Measurements from ENCODE around the gene DDX1. TPM values are rescaled to one million over a fixed set of nuclear protein-coding genes. Genes with fewer than 3 reads are reported as not detected.

Gene DDX1
- total and polyA plus RNA-seq, 2 experiments from 2014 or later = 99.9 to 102 TPM

DNA sequence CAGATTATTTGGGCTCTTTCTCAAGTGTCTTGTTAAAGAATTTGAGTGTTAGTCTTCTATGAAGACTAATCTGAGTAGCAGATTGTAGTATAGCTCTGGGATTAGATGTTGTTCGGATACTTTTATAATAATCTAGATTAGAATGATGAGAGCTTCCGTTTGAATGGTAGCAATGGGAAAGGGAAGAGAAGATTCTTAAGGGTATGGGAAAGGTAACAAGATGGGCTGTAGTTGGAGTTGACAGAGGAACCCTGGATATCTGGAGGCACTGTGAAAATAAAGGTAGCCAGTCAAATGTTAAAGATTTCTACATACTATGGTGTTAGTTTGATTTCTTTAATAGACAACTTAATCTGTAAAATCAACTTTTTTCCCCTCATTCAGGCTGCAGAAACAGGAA, 4.7 kb downstream of the DDX1 start:
- no peaks in the 10 kb centered on the region; the same call in 2 of the 3 replicates for H3K9me3 Mint-ChIP-seq
- Histone ChIP-seq H2AFZ (no peak overlapping the region), H3K27me3 (ENCODE audit: insufficient read depth) (no peaks in the 10 kb centered on the region), H3K4me1 (ENCODE audit: insufficient read depth) (peaks cover 11% of the 10 kb centered on the region), H3K36me3 (ENCODE audit: insufficient read depth) (peaks cover 60% of the 10 kb centered on the region), H3K79me2 (replicated peaks; ENCODE audit: insufficient read depth) (peaks cover 40% of the 10 kb centered on the region), H3K9me2 (ENCODE audit: insufficient read depth) (no peaks in the 10 kb centered on the region), H3K27ac (ENCODE audit: low read depth) (no peak overlapping the region), H3K4me3 (no peak overlapping the region), H4K20me1 (replicated peaks; ENCODE audit: insufficient read depth) (peaks cover 19% of the 10 kb centered on the region), H3F3A (replicated peaks; ENCODE audit: low read depth) (no peaks in the 10 kb centered on the region), H3K4me2 (no peak overlapping the region)
- no peak overlapping the region for H3K4me3 Mint-ChIP-seq
- no peaks in the 10 kb centered on the region for H3K27me3 Mint-ChIP-seq (ENCODE audit: insufficient read depth, low read depth, poor library complexity)
- H3K27ac Mint-ChIP-seq = no peak overlapping the region
- TF ChIP-seq CREB1 (CRISPR knock-in tag; IDR thresholded peaks at IDR 0.05; ENCODE audit: low read depth) (no peak), STAT1 (IDR thresholded peaks at IDR 0.05; ENCODE audit: unreplicated experiment) (no peak), JUNB (IDR thresholded peaks at IDR 0.05; ENCODE audit: unreplicated experiment) (no peak), NANOG (IDR thresholded peaks at IDR 0.05; ENCODE audit: borderline replicate concordance) (no peak), EZH2phosphoT487 (IDR thresholded peaks at IDR 0.05; ENCODE audit: unreplicated experiment) (no peak), POLR2AphosphoS5 (IDR thresholded peaks at IDR 0.05; ENCODE audit: low read depth) (no peak), EZH2 (IDR thresholded peaks at IDR 0.05; ENCODE audit: low read depth, unreplicated experiment) (no peak), ZNF331 (CRISPR knock-in tag; IDR thresholded peaks at IDR 0.05; ENCODE audit: low read depth) (no peak), ZNF114 (CRISPR knock-in tag; IDR thresholded peaks at IDR 0.05) (no peak)
- TF ChIP-seq, protein P1, sequence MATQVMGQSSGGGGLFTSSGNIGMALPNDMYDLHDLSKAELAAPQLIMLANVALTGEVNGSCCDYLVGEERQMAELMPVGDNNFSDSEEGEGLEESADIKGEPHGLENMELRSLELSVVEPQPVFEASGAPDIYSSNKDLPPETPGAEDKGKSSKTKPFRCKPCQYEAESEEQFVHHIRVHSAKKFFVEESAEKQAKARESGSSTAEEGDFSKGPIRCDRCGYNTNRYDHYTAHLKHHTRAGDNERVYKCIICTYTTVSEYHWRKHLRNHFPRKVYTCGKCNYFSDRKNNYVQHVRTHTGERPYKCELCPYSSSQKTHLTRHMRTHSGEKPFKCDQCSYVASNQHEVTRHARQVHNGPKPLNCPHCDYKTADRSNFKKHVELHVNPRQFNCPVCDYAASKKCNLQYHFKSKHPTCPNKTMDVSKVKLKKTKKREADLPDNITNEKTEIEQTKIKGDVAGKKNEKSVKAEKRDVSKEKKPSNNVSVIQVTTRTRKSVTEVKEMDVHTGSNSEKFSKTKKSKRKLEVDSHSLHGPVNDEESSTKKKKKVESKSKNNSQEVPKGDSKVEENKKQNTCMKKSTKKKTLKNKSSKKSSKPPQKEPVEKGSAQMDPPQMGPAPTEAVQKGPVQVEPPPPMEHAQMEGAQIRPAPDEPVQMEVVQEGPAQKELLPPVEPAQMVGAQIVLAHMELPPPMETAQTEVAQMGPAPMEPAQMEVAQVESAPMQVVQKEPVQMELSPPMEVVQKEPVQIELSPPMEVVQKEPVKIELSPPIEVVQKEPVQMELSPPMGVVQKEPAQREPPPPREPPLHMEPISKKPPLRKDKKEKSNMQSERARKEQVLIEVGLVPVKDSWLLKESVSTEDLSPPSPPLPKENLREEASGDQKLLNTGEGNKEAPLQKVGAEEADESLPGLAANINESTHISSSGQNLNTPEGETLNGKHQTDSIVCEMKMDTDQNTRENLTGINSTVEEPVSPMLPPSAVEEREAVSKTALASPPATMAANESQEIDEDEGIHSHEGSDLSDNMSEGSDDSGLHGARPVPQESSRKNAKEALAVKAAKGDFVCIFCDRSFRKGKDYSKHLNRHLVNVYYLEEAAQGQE (IDR thresholded peaks at IDR 0.05; ENCODE audit: unreplicated experiment) = no peak
- TF ChIP-seq, protein P2, sequence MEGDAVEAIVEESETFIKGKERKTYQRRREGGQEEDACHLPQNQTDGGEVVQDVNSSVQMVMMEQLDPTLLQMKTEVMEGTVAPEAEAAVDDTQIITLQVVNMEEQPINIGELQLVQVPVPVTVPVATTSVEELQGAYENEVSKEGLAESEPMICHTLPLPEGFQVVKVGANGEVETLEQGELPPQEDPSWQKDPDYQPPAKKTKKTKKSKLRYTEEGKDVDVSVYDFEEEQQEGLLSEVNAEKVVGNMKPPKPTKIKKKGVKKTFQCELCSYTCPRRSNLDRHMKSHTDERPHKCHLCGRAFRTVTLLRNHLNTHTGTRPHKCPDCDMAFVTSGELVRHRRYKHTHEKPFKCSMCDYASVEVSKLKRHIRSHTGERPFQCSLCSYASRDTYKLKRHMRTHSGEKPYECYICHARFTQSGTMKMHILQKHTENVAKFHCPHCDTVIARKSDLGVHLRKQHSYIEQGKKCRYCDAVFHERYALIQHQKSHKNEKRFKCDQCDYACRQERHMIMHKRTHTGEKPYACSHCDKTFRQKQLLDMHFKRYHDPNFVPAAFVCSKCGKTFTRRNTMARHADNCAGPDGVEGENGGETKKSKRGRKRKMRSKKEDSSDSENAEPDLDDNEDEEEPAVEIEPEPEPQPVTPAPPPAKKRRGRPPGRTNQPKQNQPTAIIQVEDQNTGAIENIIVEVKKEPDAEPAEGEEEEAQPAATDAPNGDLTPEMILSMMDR (conservative IDR thresholded peaks at IDR 0.05; ENCODE audit: low read depth in 2 of 2) = no peak
- TF ChIP-seq, protein P3, sequence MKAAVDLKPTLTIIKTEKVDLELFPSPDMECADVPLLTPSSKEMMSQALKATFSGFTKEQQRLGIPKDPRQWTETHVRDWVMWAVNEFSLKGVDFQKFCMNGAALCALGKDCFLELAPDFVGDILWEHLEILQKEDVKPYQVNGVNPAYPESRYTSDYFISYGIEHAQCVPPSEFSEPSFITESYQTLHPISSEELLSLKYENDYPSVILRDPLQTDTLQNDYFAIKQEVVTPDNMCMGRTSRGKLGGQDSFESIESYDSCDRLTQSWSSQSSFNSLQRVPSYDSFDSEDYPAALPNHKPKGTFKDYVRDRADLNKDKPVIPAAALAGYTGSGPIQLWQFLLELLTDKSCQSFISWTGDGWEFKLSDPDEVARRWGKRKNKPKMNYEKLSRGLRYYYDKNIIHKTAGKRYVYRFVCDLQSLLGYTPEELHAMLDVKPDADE (IDR thresholded peaks at IDR 0.05) = no peak
- TF ChIP-seq, protein P4, sequence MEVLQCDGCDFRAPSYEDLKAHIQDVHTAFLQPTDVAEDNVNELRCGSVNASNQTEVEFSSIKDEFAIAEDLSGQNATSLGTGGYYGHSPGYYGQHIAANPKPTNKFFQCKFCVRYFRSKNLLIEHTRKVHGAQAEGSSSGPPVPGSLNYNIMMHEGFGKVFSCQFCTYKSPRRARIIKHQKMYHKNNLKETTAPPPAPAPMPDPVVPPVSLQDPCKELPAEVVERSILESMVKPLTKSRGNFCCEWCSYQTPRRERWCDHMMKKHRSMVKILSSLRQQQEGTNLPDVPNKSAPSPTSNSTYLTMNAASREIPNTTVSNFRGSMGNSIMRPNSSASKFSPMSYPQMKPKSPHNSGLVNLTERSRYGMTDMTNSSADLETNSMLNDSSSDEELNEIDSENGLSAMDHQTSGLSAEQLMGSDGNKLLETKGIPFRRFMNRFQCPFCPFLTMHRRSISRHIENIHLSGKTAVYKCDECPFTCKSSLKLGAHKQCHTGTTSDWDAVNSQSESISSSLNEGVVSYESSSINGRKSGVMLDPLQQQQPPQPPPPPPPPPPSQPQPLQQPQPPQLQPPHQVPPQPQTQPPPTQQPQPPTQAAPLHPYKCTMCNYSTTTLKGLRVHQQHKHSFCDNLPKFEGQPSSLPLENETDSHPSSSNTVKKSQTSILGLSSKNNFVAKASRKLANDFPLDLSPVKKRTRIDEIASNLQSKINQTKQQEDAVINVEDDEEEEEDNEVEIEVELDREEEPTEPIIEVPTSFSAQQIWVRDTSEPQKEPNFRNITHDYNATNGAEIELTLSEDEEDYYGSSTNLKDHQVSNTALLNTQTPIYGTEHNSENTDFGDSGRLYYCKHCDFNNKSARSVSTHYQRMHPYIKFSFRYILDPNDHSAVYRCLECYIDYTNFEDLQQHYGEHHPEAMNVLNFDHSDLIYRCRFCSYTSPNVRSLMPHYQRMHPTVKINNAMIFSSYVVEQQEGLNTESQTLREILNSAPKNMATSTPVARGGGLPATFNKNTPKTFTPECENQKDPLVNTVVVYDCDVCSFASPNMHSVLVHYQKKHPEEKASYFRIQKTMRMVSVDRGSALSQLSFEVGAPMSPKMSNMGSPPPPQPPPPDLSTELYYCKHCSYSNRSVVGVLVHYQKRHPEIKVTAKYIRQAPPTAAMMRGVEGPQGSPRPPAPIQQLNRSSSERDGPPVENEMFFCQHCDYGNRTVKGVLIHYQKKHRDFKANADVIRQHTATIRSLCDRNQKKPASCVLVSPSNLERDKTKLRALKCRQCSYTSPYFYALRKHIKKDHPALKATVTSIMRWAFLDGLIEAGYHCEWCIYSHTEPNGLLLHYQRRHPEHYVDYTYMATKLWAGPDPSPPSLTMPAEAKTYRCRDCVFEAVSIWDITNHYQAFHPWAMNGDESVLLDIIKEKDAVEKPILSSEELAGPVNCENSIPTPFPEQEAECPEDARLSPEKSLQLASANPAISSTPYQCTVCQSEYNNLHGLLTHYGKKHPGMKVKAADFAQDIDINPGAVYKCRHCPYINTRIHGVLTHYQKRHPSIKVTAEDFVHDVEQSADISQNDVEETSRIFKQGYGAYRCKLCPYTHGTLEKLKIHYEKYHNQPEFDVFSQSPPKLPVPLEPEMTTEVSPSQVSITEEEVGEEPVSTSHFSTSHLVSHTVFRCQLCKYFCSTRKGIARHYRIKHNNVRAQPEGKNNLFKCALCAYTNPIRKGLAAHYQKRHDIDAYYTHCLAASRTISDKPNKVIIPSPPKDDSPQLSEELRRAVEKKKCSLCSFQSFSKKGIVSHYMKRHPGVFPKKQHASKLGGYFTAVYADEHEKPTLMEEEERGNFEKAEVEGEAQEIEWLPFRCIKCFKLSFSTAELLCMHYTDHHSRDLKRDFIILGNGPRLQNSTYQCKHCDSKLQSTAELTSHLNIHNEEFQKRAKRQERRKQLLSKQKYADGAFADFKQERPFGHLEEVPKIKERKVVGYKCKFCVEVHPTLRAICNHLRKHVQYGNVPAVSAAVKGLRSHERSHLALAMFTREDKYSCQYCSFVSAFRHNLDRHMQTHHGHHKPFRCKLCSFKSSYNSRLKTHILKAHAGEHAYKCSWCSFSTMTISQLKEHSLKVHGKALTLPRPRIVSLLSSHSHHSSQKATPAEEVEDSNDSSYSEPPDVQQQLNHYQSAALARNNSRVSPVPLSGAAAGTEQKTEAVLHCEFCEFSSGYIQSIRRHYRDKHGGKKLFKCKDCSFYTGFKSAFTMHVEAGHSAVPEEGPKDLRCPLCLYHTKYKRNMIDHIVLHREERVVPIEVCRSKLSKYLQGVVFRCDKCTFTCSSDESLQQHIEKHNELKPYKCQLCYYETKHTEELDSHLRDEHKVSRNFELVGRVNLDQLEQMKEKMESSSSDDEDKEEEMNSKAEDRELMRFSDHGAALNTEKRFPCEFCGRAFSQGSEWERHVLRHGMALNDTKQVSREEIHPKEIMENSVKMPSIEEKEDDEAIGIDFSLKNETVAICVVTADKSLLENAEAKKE (CRISPR knock-in tag; IDR thresholded peaks at IDR 0.05) = no peak
- H3K36me3 Mint-ChIP-seq (ENCODE audit: low read depth) = peaks cover 56% of the 10 kb centered on the region
- DNase-seq (ENCODE audit: low spot score) (no peak), ATAC-seq (no peak)
- H3K4me1 Mint-ChIP-seq = peaks cover 10% of the 10 kb centered on the region

Measured in GM23338 (cell line).